Stimulated activated CD4-positive, alpha-beta T cell treated with anti-CD3 and anti-CD28 coated beads, Interleukin-12 subunit alpha, Interleukin-12 subunit beta, amount 100 ng/mL, for 48 hours (primary cell): ENCODE data around the gene NWD2.
"Not testable (repeated sequence)": the region's sequence is repeated elsewhere in the genome, so short reads cannot be mapped to it uniquely, and the experiment has no call there.

Experiments
- DNase-seq, 3 donors: peaks; one replicate each; pipeline ENCODE4 v3.0.0-alpha.2; 2020; ENCODE audit warnings: low read depth in 2 of 3, low spot score in 1 of 3

The NWD2 gene, protein sequence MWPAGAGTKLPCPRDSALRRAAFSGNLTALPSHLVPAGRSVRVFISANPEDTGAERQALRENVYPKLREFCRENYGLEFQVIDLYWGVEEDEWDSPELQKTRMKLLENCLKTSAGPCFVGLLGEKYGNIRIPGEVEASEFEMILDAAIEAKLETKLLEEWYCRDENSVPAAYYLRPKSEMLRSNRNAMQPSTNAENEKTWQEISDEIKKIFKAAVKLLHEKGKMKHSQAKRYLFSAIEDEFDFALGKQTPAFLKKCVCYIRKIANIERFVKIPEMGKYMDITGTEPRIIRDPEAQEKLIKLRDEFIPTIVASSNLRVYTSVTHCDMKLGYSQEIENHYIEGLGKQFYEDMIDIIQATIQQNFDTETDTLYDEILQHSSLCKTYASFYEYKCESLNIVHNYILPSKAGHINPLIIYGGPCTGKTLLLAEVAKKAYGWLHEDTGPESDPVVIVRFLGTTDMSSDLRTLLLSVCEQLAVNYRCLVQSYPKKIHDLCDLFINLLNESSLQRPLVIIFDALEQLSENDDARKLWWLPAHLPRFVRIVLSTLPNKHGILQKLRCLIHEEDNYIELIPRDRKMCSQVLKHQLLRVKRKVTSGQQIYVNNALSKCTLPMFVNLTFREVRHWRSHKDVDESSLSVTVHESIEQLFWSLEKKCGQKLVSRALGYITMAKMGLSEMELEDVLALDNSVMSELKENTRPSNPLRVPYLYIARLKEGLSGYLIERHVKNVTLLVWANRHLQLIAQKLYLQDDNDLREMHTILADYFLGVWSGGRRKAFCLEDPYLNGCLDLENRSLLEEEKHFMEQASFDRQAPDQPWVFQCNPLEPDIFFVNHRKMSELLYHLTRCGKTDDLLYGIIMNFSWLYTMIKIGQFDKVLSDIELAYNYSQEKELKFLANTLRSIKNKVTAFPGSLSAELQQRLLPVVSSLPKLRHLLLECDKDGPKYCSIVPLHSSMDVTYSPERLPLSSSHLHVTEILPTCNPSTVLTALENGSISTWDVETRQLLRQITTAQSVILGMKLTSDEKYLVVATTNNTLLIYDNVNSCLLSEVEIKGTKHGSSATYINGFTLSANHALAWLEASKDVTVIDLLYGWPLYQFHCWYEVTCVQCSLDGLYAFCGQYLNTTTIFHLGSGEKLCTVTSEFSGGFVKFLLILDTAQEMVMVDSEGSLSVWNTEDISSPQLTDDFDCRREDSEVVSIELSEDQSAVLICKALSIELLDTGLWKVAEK (N-terminal part only)

DNA sequence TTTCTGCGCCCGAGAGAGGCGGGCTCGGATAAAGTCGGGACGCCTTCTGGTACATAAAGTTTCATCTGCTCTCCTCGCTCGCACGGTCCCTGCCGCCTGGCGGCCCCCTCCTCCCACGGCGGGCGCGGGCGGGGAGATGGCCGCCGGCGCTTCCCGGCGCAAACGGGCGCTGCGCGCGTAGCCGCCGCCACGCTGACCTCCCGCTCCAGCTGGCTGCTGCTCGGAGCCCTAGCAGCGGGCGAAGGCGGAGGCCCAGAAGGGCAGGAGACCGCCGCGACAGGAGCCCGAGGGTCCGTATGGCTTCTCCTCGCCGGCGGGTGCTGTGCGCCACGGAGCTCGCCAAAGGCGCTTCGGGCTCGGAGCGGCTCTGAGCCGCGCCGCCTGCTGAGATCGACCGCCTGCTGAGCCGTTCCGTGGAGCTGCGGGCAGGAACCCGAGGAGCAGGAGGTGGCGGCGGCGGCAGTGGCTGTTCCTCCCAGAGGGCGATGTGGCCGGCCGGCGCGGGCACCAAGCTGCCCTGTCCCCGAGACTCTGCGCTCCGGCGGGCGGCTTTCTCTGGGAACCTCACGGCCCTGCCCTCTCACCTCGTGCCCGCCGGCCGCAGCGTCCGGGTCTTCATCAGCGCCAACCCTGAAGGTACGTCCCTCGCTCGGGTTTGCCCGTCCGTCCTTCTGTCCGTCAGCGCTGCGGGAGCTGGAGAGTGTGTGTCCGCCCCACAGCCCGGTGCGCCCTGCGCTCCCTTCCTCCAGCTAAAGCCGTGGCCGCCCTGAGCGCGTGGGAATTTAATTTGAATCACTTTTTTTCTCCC lies at the start of gene NWD2:
TSS of gene NWD2 (plus strand) at position 161 of the 808 bp plus-strand sequence. CDS start at position 486, 325 bp downstream.
- no peak for DNase-seq

DNA sequence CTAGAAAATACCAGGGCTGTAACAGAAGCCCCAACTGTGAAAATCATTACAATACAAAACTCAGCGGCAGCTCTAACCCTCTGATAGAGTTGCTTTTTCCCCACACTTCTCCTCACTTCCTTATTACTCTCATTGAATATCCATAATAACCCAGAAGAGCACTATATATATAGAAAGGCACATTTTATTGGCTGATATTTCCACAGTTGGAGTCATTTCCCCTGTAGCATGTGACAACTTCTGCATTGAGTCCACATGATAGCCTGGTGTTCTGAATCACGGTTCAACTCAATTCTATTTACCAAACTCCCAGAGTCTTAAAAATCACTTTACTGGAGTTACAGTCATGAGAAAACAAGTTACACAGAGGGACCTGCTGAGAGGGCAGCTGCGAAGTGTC lies 46.6 kb upstream of the NWD2 start:
- no peak for DNase-seq

DNA sequence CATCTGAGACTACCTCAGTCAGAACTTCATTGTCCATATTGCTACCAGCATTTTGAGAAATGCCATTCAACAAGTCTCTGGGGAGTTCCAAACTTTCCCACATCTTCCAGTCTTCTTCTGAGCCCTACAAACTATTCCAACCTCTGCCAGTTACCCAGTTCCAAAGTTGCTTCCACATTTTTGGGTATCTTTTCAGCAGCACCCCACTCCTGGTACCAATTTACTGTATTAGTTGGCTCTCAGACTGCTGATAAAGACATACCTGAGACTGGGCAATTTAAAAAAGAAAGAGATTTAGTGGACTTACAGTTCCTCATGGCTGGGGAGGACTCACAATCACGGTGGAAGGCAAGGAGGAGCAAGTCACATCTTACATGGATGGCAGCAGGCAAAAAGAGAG lies 39.8 kb upstream of the NWD2 start:
- DNase-seq: not testable (repeated sequence)

- DNase-seq: no peak
Observed at GRCh38 chr4:37216209-37216608, 28.3 kb upstream of the NWD2 start.

DNA sequence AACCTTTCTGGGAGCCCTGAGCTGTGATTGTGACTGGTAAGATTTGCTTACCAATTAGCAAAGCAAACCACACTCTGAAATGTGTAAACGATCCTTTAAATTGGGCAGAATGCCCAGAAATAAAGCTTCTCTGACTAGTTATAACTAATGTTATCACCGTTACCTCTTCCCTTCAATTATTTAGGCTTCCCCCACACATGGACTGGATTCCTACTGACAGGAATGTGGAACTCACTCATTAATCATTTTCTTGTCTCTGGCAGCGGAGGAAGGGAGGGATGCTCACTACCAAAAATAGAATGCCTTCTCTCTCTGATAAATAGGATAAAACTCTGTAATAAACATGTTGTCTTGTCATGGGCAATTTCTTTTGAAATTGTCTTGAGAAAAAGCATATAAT lies 25.3 kb upstream of the NWD2 start:
- no peak for DNase-seq

DNA sequence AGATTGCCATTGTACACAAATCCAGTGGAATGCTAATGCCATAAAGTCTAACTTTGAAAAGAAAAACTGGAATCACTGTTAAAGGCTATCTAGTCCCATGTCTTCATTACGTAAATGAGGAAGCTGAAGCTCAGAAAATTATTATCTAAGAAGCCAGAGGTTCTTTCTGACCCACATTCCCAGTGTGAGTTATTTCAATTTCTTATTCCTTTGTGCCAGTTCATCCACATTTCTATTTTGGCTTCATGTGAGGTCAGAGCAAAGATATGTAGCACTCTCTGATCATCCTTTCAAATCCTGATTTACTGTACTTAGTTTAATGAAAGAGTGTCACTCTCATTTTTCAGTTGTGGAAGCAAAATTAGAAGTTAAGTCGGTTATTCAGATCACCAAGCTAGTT lies 24.6 kb upstream of the NWD2 start:
- no peak for DNase-seq

DNA sequence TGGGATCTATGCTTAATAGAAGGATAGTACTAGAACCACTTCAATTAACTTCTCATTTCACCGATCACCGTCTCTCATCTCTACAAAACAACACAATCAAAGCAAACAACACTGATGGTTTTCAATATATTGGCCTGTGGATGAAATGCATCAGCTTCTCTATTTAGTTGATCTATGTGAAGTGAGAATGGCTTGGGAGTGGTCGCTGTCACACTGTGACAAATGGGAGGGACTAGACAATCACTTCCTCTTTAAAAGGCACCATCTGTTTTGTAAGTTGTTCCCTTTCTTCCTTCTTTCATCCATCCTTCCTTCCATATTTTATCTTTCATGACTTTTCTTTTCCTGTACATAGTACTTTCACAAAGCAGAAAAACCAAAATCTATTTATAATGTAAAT lies 23.9 kb upstream of the NWD2 start:
- DNase-seq: no peak

- DNase-seq: no peak
Observed at GRCh38 chr4:37223732-37224131, 20.8 kb upstream of the NWD2 start.

DNA sequence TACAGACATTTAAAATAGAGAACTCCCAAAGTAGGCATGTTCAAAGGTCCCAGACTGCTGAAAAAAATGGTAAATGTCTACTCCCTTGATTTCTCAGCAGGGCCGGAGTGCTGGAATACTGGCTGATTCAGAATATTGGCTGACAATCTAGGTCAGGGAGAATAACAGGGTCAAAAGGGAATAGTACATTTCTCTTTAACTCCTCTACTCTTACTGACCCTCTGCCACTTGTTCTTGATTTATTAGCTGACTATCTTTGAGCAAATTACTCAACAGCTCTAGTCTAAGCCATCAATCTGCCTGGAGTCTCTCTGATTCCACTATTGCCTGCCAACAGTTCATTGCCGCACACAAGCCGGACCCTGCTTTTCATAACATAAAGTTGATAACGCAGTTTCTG lies 19.7 kb upstream of the NWD2 start:
- DNase-seq: no peak

DNA sequence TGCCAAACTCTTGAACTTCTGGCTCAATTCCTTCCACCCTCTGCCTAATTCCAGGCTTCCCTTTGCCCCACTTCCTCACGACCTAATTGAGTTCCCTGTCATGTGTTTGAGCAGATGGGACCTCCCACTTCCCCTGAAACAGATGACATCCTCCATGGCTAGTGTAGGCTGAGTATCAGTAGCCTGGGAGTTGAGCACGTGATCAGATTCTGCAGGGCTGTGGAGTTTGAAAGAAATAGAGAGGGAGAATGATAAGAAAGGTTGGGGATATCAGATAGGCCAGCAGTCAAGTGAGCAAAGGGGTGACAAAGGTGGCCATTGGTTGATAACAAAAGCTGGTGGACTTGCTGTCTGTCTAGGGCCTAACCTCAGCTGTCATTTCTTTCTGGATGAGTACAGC lies 18.8 kb upstream of the NWD2 start:
- DNase-seq: no peak

DNA sequence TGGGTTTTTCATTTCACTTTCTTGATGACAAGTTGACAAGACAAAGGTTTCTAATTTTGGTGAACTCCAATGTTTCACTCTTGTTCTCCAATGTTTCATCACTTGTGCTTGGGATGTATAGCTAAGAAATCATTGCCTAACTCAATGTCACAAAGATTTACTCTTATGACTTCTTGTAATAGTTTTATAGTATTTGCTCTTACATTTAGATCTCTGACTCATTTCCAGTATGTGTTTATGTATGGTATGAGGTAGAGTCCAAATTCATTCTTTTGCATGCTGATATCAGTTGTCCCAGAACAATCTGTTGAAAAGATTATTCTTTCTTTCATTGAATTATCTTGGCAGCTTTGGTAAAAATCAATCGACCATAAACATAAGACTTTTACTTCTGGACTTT lies 12.2 kb upstream of the NWD2 start:
- no peak for DNase-seq

DNA sequence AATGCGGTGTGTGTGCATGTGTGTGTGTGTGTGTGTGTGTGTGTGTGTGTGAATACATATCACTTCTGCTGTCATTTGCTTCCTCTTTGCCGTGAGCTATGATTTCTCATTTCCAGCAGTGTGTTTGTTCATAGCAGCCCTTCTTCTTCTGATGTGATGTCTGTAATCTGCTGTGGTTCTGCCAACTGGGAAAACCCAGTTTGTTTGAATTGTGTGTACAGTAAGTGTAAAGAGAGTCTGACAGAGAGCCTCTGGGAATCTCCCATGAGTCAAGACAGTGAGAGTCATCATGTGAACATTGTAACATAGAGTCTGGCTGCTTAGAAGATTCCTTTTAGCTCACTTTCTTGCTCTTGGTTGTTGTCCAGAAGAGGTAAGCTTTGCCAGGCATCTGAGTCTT lies 8.4 kb upstream of the NWD2 start:
- DNase-seq: no peak

GRCh38 chr4:37241647-37242046 lies 2.9 kb upstream of the NWD2 start:
- DNase-seq: no peak

DNA sequence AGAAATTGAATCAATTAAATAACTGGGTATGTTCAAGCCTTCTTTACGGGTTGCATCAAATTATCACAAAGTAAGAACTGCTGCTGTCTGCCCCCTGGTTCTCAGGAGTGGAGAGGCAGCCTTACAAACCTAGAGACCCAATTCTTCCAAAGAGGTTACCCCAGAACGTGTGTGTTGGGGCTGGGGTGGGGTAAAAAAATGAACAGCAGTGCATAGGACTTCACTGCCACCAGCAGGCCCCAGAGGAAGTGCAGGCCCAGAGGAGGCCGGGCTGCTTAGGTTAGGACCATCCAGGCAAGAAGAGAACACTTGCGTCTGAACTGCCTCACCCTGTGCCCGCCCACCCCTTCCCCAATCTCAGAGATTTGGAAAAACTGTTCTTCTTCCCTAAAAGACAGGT lies 1.5 kb upstream of the NWD2 start:
- no peak for DNase-seq

GRCh38 chr4:37243722-37244582 lies 591 bp upstream of the NWD2 start:
- DNase-seq: no peak

- DNase-seq: no peak
Observed at GRCh38 chr4:37245391-37245954, 930 bp downstream of the NWD2 start.

DNA sequence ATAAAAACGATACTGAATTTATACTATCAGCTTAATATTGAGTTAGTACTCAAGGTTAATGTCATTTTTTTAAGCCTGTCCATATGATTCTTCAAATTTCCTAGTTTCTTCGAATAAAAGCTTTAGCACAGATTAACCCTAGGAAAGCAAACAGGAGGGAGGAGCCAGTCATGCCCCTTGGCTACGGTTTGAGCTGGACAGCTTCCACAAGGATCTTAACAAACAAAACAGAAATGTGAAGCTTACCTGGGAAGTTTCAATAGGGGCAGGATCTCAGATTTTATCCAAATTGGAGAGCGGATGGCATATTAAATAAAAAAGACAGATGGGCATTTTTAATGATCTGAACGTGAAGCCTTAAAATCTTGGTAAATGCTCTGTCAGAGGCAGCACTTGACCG lies 2.3 kb downstream of the NWD2 start:
- no peak for DNase-seq

- DNase-seq: no peak
Observed at GRCh38 chr4:37258221-37258620, 13.7 kb downstream of the NWD2 start.

DNA sequence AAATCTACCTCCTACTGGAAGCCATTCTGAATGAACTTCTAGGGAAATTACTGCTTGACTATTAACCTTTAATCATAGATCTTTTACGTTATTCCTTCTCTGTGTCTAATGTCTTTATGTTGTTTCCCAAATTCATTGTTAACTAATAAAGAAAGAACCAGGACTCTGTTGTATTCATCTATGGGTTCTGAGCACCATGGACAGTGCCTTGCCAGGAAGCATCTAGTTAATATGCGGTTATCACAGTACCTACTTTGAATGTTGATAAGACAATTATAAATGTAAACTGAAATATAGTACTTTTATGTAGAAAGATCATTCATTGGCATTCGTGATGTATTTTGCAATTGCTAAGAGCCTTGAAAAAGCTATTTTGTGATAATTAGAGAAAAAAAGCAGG lies 23.8 kb downstream of the NWD2 start:
- no peak for DNase-seq

GRCh38 chr4:37279121-37279520 lies 34.6 kb downstream of the NWD2 start:
- DNase-seq: no peak
